Measurements from ENCODE around the gene RECQL5.

GRCh38 chr17:75601057-75601987 is 65.6 kb downstream of the RECQL5 start:
- TF ChIP-seq, protein P1, sequence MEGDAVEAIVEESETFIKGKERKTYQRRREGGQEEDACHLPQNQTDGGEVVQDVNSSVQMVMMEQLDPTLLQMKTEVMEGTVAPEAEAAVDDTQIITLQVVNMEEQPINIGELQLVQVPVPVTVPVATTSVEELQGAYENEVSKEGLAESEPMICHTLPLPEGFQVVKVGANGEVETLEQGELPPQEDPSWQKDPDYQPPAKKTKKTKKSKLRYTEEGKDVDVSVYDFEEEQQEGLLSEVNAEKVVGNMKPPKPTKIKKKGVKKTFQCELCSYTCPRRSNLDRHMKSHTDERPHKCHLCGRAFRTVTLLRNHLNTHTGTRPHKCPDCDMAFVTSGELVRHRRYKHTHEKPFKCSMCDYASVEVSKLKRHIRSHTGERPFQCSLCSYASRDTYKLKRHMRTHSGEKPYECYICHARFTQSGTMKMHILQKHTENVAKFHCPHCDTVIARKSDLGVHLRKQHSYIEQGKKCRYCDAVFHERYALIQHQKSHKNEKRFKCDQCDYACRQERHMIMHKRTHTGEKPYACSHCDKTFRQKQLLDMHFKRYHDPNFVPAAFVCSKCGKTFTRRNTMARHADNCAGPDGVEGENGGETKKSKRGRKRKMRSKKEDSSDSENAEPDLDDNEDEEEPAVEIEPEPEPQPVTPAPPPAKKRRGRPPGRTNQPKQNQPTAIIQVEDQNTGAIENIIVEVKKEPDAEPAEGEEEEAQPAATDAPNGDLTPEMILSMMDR (IDR thresholded peaks at IDR 0.05; ENCODE audit: low read depth, low read length), result peak; percentile 85
- TF ChIP-seq EZH2phosphoT487 (IDR thresholded peaks at IDR 0.05; ENCODE audit: low read depth), result no peak
